ENCODE results near the gene ERN1. TPM values are rescaled to one million over a fixed set of nuclear protein-coding genes. Genes with fewer than 3 reads are reported as not detected.

The ERN1 gene
- total and polyA plus RNA-seq, 2 of the 8 experiments (the other 6 are each of a cell fraction or from before 2014, with no cell fraction given): 1.8 to 3.9 TPM

- WGBS, 2 experiments (ENCODE audit: extremely low coverage in 1 of 2, insufficient coverage in 1 of 2, insufficient read length in 1 of 2, insufficient replicate concordance in 2 of 2, low coverage in 1 of 2, low lambda C conversion rate in 2 of 2, missing lambda C conversion rate in 1 of 2): 84% methylated on average over 6 of the region's 6 CpGs; no CpG with 5 or more reads in 1 of the 2 experiments
- no peak overlapping the region for H3K4me2 ChIP-seq (ENCODE audit: insufficient read depth in 1 of 2, low read depth in 2 of 2, low read length in 2 of 2)
- FAIRE-seq: no peak
Measured at GRCh38 chr17:64163468-64163867, 33.5 kb upstream of the ERN1 start.

More at GRCh38 chr17:64163468-64163867, 33.5 kb upstream of the ERN1 start:
- Histone ChIP-seq H3K36me3 (ENCODE audit: control insufficient read depth in 2 of 4, insufficient read depth in 4 of 4, low read length in 3 of 4) (no peaks in the 10 kb centered on the region; a peak in 1 of 8 replicates), H4K91ac (replicated peaks; ENCODE audit: insufficient read length, low read length) (no peak overlapping the region), H2BK5ac (ENCODE audit: low read depth, low read length) (no peak overlapping the region), H3K18ac (ENCODE audit: extremely low read depth, low read length) (no peak overlapping the region), H3K23me2 (ENCODE audit: low read depth, low read length) (no peaks in the 10 kb centered on the region), H4K8ac (ENCODE audit: extremely low read depth, insufficient read depth, low read length) (no peak overlapping the region; the same call in 1 of the 2 replicates), H3K56ac (replicated peaks; ENCODE audit: insufficient read length, low read depth, low read length) (no peak overlapping the region), H3K4me1 (replicated peaks in 1 of 4; ENCODE audit: control insufficient read depth in 3 of 4, insufficient read depth in 4 of 4, low read length in 3 of 4) (peaks cover 0 to 3% (median 1%) of the 10 kb centered on the region in 4 experiments; a peak in 2 of 7 replicates), H3K4me3 (ENCODE audit: extremely low read depth in 1 of 4, insufficient read depth in 2 of 4, low read depth in 3 of 4, low read length in 4 of 4) (no peak overlapping the region), H3K14ac (ENCODE audit: insufficient read length) (no peak overlapping the region), H3K27me3 (replicated peaks in 1 of 4; ENCODE audit: control insufficient read depth in 3 of 4, extremely low read depth in 1 of 4, insufficient read depth in 3 of 4, low read length in 3 of 4) (no peaks in the 10 kb centered on the region), H3K27ac (ENCODE audit: low read depth, low read length) (no peak overlapping the region), H2BK120ac (replicated peaks; ENCODE audit: low read depth, low read length) (no peak overlapping the region), H3K23ac (ENCODE audit: insufficient read length) (no peak overlapping the region), H3K79me1 (ENCODE audit: low read depth, low read length) (no peaks in the 10 kb centered on the region), H2BK12ac (ENCODE audit: low read depth, low read length) (no peak overlapping the region), H2BK20ac (ENCODE audit: low read length) (no peak overlapping the region), H3K9me3 (ENCODE audit: insufficient read depth in 2 of 2, low read depth in 1 of 2, low read length in 1 of 2) (no peaks in the 10 kb centered on the region), H3K79me2 (ENCODE audit: control insufficient read depth in 1 of 2, insufficient read depth in 2 of 2, low read length in 2 of 2) (no peaks in the 10 kb centered on the region), H2AK5ac (ENCODE audit: low read depth, low read length) (no peak overlapping the region), H4K5ac (ENCODE audit: insufficient read length, low read depth, low read length) (no peak overlapping the region), H2AFZ (ENCODE audit: low read length) (no peak overlapping the region), H3K9ac (replicated peaks in 1 of 4; ENCODE audit: extremely low read depth in 1 of 4, low read depth in 3 of 4, low read length in 3 of 4) (no peak overlapping the region), H4K20me1 (replicated peaks in 1 of 2; ENCODE audit: control insufficient read depth in 1 of 2, insufficient read depth in 2 of 2, low read length in 2 of 2) (no peaks in the 10 kb centered on the region), H3K4ac (replicated peaks; ENCODE audit: insufficient read length, low read depth, low read length) (no peak overlapping the region), H2BK15ac (ENCODE audit: low read length) (no peak overlapping the region)
- ChIA-PET CTCF (ENCODE audit: partially characterized antibody) (interaction anchor here (1.5 to 1.7 kb wide), 3 partner anchors 16 to 119 kb away, joined by 3 to 4 read pairs (median 3); no protein-coding TSS in a partner anchor), POLR2A (ENCODE audit: partially characterized antibody) (interaction anchor here (16.8 kb wide), 1 partner anchor 17 kb away, joined by 193 read pairs; no protein-coding TSS in a partner anchor)
- TF ChIP-seq POU5F1 (IDR thresholded peaks at IDR 0.05; ENCODE audit: low read depth, low read length): no peak
- TF ChIP-seq CTBP2 (IDR thresholded peaks at IDR 0.05; ENCODE audit: borderline replicate concordance, insufficient read depth, insufficient read length, low read length): no peak
- TF ChIP-seq ZNF274 (IDR thresholded peaks at IDR 0.05; ENCODE audit: borderline replicate concordance, extremely low read depth, low read length): no peak
- no peak for TF ChIP-seq KDM5A (IDR thresholded peaks at IDR 0.05; ENCODE audit: low read length)
- TF ChIP-seq NANOG (IDR thresholded peaks at IDR 0.05; ENCODE audit: insufficient read depth, low read depth, low read length, poor library complexity, severe bottlenecking): no peak
- no peak for DNase-seq (ENCODE audit: low read depth in 1 of 2, low spot score in 2 of 2)
